ENCODE results near the gene LIME1. TPM values are rescaled to one million over a fixed set of nuclear protein-coding genes. Genes with fewer than 3 reads are reported as not detected.

Gene LIME1
- total and polyA plus RNA-seq, 2 of the 8 experiments (the other 6 are each of a cell fraction or from before 2014, with no cell fraction given): 4.5 to 5.9 TPM

DNA sequence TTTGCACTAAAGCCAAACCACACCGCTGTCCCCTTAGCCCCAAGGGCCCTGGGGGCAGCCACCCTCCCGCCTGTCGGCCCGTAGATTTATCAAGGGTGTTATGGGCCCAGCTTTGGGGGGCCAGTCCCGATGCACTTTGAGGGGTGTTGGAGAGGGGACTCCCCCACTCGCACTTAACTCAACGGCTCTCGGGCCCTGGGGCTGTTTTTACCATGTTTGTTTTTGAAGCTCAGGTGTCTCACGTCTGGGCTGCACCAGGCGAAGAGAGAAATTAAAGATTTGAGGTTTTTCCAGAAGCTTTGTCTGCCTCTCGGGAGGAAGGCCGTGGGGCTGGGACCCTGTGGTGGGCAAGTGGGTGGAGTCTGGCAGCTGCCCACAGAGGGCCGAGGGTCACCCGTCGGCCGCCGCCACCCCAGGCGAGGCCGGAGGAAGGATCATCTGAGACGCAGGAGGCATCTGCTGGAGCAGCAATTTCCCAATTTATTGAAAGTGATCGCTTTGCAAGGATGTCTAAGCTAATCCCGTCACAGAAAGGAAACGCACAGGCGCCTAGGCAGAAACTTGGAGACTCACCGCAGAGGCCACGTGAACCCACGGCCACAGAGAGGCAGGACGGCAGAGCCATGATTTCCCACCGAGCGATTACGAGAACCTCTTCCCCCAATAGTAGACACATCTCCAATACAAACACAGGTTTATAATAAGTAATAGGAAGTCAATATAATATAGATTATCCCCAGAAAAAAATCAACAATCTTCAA, 6.9 kb downstream of the LIME1 start (continued):
- TF ChIP-seq, protein P1, sequence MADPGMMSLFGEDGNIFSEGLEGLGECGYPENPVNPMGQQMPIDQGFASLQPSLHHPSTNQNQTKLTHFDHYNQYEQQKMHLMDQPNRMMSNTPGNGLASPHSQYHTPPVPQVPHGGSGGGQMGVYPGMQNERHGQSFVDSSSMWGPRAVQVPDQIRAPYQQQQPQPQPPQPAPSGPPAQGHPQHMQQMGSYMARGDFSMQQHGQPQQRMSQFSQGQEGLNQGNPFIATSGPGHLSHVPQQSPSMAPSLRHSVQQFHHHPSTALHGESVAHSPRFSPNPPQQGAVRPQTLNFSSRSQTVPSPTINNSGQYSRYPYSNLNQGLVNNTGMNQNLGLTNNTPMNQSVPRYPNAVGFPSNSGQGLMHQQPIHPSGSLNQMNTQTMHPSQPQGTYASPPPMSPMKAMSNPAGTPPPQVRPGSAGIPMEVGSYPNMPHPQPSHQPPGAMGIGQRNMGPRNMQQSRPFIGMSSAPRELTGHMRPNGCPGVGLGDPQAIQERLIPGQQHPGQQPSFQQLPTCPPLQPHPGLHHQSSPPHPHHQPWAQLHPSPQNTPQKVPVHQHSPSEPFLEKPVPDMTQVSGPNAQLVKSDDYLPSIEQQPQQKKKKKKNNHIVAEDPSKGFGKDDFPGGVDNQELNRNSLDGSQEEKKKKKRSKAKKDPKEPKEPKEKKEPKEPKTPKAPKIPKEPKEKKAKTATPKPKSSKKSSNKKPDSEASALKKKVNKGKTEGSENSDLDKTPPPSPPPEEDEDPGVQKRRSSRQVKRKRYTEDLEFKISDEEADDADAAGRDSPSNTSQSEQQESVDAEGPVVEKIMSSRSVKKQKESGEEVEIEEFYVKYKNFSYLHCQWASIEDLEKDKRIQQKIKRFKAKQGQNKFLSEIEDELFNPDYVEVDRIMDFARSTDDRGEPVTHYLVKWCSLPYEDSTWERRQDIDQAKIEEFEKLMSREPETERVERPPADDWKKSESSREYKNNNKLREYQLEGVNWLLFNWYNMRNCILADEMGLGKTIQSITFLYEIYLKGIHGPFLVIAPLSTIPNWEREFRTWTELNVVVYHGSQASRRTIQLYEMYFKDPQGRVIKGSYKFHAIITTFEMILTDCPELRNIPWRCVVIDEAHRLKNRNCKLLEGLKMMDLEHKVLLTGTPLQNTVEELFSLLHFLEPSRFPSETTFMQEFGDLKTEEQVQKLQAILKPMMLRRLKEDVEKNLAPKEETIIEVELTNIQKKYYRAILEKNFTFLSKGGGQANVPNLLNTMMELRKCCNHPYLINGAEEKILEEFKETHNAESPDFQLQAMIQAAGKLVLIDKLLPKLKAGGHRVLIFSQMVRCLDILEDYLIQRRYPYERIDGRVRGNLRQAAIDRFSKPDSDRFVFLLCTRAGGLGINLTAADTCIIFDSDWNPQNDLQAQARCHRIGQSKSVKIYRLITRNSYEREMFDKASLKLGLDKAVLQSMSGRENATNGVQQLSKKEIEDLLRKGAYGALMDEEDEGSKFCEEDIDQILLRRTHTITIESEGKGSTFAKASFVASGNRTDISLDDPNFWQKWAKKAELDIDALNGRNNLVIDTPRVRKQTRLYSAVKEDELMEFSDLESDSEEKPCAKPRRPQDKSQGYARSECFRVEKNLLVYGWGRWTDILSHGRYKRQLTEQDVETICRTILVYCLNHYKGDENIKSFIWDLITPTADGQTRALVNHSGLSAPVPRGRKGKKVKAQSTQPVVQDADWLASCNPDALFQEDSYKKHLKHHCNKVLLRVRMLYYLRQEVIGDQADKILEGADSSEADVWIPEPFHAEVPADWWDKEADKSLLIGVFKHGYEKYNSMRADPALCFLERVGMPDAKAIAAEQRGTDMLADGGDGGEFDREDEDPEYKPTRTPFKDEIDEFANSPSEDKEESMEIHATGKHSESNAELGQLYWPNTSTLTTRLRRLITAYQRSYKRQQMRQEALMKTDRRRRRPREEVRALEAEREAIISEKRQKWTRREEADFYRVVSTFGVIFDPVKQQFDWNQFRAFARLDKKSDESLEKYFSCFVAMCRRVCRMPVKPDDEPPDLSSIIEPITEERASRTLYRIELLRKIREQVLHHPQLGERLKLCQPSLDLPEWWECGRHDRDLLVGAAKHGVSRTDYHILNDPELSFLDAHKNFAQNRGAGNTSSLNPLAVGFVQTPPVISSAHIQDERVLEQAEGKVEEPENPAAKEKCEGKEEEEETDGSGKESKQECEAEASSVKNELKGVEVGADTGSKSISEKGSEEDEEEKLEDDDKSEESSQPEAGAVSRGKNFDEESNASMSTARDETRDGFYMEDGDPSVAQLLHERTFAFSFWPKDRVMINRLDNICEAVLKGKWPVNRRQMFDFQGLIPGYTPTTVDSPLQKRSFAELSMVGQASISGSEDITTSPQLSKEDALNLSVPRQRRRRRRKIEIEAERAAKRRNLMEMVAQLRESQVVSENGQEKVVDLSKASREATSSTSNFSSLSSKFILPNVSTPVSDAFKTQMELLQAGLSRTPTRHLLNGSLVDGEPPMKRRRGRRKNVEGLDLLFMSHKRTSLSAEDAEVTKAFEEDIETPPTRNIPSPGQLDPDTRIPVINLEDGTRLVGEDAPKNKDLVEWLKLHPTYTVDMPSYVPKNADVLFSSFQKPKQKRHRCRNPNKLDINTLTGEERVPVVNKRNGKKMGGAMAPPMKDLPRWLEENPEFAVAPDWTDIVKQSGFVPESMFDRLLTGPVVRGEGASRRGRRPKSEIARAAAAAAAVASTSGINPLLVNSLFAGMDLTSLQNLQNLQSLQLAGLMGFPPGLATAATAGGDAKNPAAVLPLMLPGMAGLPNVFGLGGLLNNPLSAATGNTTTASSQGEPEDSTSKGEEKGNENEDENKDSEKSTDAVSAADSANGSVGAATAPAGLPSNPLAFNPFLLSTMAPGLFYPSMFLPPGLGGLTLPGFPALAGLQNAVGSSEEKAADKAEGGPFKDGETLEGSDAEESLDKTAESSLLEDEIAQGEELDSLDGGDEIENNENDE (IDR thresholded peaks at IDR 0.05; ENCODE audit: insufficient replicate concordance, low read length): no peak
- TF ChIP-seq CHD2 (IDR thresholded peaks at IDR 0.05; ENCODE audit: low read length) (no peak), MAFK (IDR thresholded peaks at IDR 0.05; ENCODE audit: low read depth, low read length) (no peak), SAP30 (IDR thresholded peaks at IDR 0.05; ENCODE audit: insufficient read depth, insufficient replicate concordance, low read length) (no peak)
- TF ChIP-seq, protein P2, sequence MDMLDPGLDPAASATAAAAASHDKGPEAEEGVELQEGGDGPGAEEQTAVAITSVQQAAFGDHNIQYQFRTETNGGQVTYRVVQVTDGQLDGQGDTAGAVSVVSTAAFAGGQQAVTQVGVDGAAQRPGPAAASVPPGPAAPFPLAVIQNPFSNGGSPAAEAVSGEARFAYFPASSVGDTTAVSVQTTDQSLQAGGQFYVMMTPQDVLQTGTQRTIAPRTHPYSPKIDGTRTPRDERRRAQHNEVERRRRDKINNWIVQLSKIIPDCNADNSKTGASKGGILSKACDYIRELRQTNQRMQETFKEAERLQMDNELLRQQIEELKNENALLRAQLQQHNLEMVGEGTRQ (IDR thresholded peaks at IDR 0.05; ENCODE audit: low read length): no peak
